ENCODE data around the gene SCN1B.
A peak's percentile ranks its signal among the peaks of the same experiment; 100 is the strongest.
"Not testable (repeated sequence)": the region's sequence is repeated elsewhere in the genome, so short reads cannot be mapped to it uniquely, and the experiment has no call there.

Gene SCN1B

GRCh38 chr19:35030257-35031071 lies at the start of gene SCN1B:
Gene SCN1B (plus strand): TSS chr19:35030470. CDS start chr19:35030821, 351 bp downstream.
- DNase-seq (ENCODE audit: low read depth in 2 of 2) = peak; percentile 60 to 71

GRCh38 chr19:34982275-34982674 lies 48.0 kb upstream of the SCN1B start:
- DNase-seq (ENCODE audit: low read depth in 2 of 2) = no peak

- DNase-seq (ENCODE audit: low read depth in 2 of 2) = no peak
Observed at GRCh38 chr19:34983786-34984185, 46.5 kb upstream of the SCN1B start.

GRCh38 chr19:34984287-34984686 lies 46.0 kb upstream of the SCN1B start:
- no peak for DNase-seq (ENCODE audit: low read depth in 2 of 2)

GRCh38 chr19:34985249-34986022 lies 44.8 kb upstream of the SCN1B start:
- no peak for DNase-seq (ENCODE audit: low read depth in 2 of 2)

GRCh38 chr19:34988119-34988518 lies 42.2 kb upstream of the SCN1B start:
- DNase-seq (ENCODE audit: low read depth in 2 of 2) = no peak

GRCh38 chr19:34989298-34989697 lies 41.0 kb upstream of the SCN1B start:
- DNase-seq (ENCODE audit: low read depth in 2 of 2) = no peak

- no peak for DNase-seq (ENCODE audit: low read depth in 2 of 2)
Observed at GRCh38 chr19:34990578-34991192, 39.6 kb upstream of the SCN1B start.

- DNase-seq (ENCODE audit: low read depth in 2 of 2) = no peak
Observed at GRCh38 chr19:34991542-34992333, 38.5 kb upstream of the SCN1B start.

GRCh38 chr19:34992582-34992981 lies 37.7 kb upstream of the SCN1B start:
- DNase-seq (ENCODE audit: low read depth in 2 of 2) = not testable (repeated sequence)

GRCh38 chr19:34994286-34994642 lies 36.0 kb upstream of the SCN1B start:
- no peak for DNase-seq (ENCODE audit: low read depth in 2 of 2)

- DNase-seq (ENCODE audit: low read depth in 2 of 2) = no peak
Observed at GRCh38 chr19:34994643-34995541, 35.4 kb upstream of the SCN1B start.

GRCh38 chr19:34995551-34995950 lies 34.7 kb upstream of the SCN1B start:
- no peak for DNase-seq (ENCODE audit: low read depth in 2 of 2)

GRCh38 chr19:34997071-34997617 lies 33.1 kb upstream of the SCN1B start:
- DNase-seq (ENCODE audit: low read depth in 2 of 2) = no peak

- not testable (repeated sequence) for DNase-seq (ENCODE audit: low read depth in 2 of 2)
Observed at GRCh38 chr19:34998224-34998623, 32.0 kb upstream of the SCN1B start.

- no peak for DNase-seq (ENCODE audit: low read depth in 2 of 2)
Observed at GRCh38 chr19:34998777-34999497, 31.3 kb upstream of the SCN1B start.

GRCh38 chr19:34999498-35000337 lies 30.6 kb upstream of the SCN1B start, which contains the start of gene GRAMD1A:
Gene GRAMD1A (plus strand): TSS chr19:35000323. CDS start chr19:35000479, 156 bp downstream.
- peak; percentile 53 to 79 for DNase-seq (ENCODE audit: low read depth in 2 of 2)

- no peak for DNase-seq (ENCODE audit: low read depth in 2 of 2)
Observed at GRCh38 chr19:35000338-35000646, 30.0 kb upstream of the SCN1B start.
